ENCODE data around the gene SHPK.
A peak's percentile ranks its signal among the peaks of the same experiment; 100 is the strongest.

The SHPK gene

GRCh38 chr17:3636154-3636907 lies at the start of gene SHPK, which contains the start of gene CTNS:
Gene SHPK (minus strand): TSS chr17:3636250. CDS start chr17:3636219, 31 bp downstream.
Gene CTNS (plus strand): TSS chr17:3636760. CDS start chr17:3640207, 3,447 bp downstream.
- DNase-seq: peak; percentile 92

- no peak for DNase-seq
These were observed 49.1 kb upstream of the SHPK start for GRCh38 chr17:3685174-3685573.

- peak; percentile 54 to 62 for DNase-seq
These were observed 47.0 kb upstream of the SHPK start for GRCh38 chr17:3683054-3683511.

GRCh38 chr17:3682033-3682432 lies 46.0 kb upstream of the SHPK start:
- DNase-seq: no peak

- no peak for DNase-seq
These were observed 45.5 kb upstream of the SHPK start for GRCh38 chr17:3681565-3681964.

- DNase-seq: no peak
These were observed 45.0 kb upstream of the SHPK start for GRCh38 chr17:3681057-3681456.

GRCh38 chr17:3679531-3680126 lies 43.6 kb upstream of the SHPK start:
- DNase-seq: no peak

GRCh38 chr17:3678821-3679530 lies 42.9 kb upstream of the SHPK start:
- no peak for DNase-seq

- DNase-seq: no peak
These were observed 42.2 kb upstream of the SHPK start for GRCh38 chr17:3678095-3678820.

- no peak for DNase-seq
These were observed 39.8 kb upstream of the SHPK start for GRCh38 chr17:3675886-3676285.

- no peak for DNase-seq
These were observed 36.5 kb upstream of the SHPK start for GRCh38 chr17:3672571-3672970.

- no peak for DNase-seq
These were observed 33.5 kb upstream of the SHPK start for GRCh38 chr17:3669548-3669947.

GRCh38 chr17:3669085-3669347 lies 33.0 kb upstream of the SHPK start:
- no peak for DNase-seq

- DNase-seq: peak; percentile 99
These were observed 32.4 kb upstream of the SHPK start, which contains the start of the genes EMC6 and TAX1BP3 for GRCh38 chr17:3668279-3669084. Gene EMC6 (plus strand): TSS chr17:3668812. CDS start chr17:3669147, 335 bp downstream. Gene TAX1BP3 (minus strand): TSS chr17:3668578. CDS start chr17:3668526, 52 bp downstream.

GRCh38 chr17:3667366-3668278 lies 31.6 kb upstream of the SHPK start:
- no peak for DNase-seq

GRCh38 chr17:3666516-3666915 lies 30.5 kb upstream of the SHPK start:
- no peak for DNase-seq

GRCh38 chr17:3665834-3666233 lies 29.8 kb upstream of the SHPK start:
- no peak for DNase-seq

GRCh38 chr17:3663102-3664011 lies 27.3 kb upstream of the SHPK start:
- no peak for DNase-seq

GRCh38 chr17:3660311-3660891 lies 24.4 kb upstream of the SHPK start:
- no peak for DNase-seq

Measured in stimulated activated CD4-positive, alpha-beta T cell treated with anti-CD3 and anti-CD28 coated beads, Interleukin-2, amount 100 ng/mL, for 48 hours (primary cell).